HG02943 (cell line): Measurements from ENCODE around the gene KLF15.

Experiments used
- ATAC-seq: cut with Tn5 transposase; IDR thresholded peaks from one replicate; pipeline ENCODE4 v1.9.1; 2021; ENCODE audit warnings: mild to moderate bottlenecking, low read depth, moderate library complexity; ENCODE audit not compliant: unreplicated experiment

The KLF15 gene

GRCh38 chr3:126309861-126310655 is 47.1 kb downstream of the KLF15 start:
- no peak for ATAC-seq

- no peak for ATAC-seq
These were observed 48.0 kb downstream of the KLF15 start for GRCh38 chr3:126309165-126309564.

- no peak for ATAC-seq
These were observed 48.6 kb downstream of the KLF15 start for GRCh38 chr3:126308394-126309125.

- no peak for ATAC-seq
These were observed 49.4 kb downstream of the KLF15 start for GRCh38 chr3:126307591-126308393.

DNA sequence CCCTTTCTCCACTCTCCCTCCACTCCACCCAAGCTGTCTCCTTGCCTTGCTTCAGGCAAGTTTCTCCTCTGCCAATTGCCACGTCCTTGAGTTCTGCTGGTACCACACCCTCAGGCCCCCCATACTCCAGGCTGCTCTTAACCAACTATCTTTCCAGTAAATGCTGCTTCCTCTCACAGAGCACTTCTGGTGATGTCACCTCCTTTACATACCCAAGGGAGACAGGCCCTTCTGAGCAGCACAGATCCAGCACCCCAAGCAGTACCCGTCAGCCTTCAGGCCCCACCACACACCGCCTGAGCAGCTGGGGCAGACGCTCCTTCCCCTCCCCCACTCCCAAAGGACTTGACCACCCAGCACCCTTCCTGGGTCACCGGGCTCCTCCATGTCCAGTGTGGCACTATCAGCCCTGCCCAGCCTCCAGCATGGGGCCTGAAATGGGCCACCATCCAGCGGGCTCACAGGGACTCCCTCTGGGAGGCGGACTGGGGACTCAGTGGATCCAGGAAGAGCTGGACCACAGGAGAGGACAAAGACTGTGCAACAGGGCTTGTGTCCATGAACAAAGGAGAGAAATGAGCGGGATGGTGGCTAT is 50.2 kb downstream of the KLF15 start:
- ATAC-seq: no peak

DNA sequence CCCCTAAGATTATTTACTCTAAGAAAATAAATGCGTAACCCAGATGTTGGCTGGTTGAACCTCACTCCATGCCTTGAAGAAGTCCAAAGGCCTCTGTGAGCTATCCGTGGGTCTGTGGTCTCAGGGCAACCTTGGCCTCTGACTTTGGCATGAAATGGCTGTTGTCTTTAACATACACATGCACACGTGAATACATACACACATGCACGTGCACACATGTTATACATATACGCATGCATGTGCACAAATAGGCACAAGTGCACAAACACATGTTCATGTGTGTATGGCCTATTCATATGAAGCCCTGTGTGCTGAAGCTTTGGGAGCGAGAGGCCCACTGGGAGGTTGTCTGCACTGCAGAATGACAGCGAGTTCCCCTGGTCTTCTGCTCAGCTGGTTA is 50.8 kb downstream of the KLF15 start:
- ATAC-seq: no peak

DNA sequence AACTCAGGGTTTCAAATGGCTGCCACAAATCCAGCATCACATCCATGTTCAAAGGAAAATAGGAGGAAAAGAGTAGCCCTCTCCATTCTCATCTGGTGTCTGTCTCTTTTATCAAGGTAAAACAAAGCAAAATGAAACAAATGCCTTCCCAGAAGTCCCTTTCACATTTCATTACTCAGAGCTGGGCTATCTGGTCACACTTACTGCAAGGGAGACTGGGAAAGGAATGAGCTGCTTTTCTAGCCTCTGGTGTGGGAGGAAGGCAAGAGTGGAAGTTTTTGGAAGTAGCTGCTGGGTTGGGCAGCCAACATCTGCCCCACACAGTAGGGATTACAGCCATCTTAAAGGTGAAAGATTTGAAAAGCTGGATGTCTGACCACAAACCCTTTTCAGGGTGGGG is 51.8 kb downstream of the KLF15 start:
- ATAC-seq: no peak

GRCh38 chr3:126304704-126305103 is 52.5 kb downstream of the KLF15 start:
- no peak for ATAC-seq

- no peak for ATAC-seq
These were observed 52.9 kb downstream of the KLF15 start for GRCh38 chr3:126304291-126304690.

DNA sequence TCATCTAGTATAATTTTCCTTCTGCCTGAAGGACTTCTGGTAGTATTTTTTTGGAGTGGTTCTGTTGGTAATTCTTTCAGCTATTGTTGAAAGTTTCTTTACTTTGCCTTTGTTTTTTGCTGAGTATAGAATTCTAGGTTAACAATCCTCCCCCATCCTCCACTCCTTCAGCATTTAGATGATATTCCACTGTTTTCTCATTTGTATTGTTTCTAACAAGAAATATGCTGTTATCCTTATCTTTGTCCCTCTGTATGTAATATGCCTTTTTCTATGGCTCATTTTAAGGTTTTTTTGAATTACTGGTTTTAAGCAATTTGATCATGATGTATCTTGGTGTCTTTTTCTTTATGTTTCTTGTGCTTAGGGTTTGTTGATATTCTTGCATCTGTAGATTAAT is 53.9 kb downstream of the KLF15 start:
- ATAC-seq: no peak

DNA sequence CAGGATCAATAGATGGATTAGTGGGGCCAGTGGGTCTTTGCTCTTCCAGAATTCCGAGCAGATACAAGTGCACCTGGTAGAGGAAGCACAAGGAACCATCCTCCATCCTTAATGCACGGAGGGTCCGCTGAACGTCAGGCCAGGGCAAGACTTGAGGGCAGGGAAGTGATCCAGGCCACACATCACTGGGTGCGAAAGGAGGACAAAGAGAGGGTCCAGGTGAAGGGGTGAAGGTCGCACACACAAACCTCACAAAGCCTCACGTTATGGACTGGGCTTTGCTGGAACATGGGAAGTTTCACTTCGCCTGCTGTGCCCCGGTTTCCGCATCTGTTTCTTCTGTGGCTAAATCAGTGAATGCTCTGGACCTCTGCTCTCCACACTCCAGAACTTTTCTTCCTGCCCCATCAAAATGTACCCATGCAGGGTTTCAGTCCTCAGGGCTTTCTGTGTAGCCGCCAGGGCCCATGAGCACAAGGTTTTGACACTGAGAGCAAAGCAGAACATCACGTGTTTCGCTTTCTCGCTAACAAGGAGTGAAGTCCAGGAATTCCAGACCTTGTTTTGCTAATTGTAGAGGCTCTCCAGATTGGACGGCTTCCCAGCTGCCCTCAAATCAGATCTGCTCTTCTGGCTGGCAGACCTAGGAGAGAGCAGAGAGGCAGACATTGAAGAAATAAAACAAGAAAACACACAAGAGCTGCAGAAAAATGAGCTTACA is 56.3 kb downstream of the KLF15 start:
- ATAC-seq: no peak

- ATAC-seq: no peak
These were observed 57.0 kb downstream of the KLF15 start for GRCh38 chr3:126300001-126300760.

DNA sequence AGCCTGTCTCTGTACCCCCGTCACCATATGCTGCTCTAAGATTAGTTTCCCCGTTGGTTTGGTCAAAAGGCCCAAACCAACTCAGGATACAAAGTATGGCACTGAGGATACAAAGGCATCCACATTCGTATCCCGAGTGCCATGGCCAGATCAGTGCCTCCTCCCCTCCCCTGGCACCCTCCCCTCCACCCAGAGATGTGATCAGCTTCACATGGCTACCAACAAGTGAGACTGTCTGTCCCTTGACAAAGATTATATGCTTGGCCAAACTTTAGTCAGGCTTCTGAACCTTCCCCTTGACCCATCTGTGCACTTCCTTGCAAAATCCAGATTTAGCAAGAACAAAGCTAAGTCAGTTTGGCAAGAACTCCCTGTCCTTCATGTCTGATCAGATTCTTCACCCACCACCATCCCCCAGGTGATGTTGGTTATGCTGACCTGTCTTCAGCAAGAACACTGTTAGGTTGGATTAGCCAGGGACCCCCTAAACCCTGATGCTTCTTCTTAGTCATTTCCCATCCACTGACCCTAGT is 61.7 kb downstream of the KLF15 start:
- ATAC-seq: no peak

DNA sequence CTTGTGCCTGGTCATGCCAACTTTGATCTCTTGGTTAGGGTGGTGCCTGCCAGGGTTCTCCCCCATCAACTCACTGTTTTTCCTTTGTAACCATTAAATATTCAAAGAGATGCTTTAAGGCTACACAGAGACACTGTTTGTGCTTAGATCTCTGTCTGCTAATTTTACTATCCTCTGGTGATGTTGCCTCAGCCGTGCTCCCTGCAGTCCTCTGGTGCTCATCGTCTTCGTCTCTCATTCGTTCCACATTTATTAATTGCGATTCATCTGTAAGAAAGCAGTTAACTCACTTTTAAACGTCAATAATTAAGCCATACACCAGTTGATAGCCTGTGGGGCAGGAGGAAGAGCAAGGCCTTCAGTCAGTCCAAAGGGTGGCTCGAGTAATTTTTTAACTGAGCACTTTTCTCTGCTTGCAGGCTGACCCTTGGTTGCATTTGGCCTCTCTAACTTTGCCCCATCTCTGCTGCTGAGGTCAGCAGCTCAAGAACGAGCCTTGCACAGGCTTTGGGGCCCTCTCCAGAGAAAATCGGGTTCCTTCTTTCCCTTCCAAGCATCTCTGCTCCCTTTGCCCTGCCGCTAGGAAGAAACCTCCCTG is 62.9 kb downstream of the KLF15 start:
- no peak for ATAC-seq

DNA sequence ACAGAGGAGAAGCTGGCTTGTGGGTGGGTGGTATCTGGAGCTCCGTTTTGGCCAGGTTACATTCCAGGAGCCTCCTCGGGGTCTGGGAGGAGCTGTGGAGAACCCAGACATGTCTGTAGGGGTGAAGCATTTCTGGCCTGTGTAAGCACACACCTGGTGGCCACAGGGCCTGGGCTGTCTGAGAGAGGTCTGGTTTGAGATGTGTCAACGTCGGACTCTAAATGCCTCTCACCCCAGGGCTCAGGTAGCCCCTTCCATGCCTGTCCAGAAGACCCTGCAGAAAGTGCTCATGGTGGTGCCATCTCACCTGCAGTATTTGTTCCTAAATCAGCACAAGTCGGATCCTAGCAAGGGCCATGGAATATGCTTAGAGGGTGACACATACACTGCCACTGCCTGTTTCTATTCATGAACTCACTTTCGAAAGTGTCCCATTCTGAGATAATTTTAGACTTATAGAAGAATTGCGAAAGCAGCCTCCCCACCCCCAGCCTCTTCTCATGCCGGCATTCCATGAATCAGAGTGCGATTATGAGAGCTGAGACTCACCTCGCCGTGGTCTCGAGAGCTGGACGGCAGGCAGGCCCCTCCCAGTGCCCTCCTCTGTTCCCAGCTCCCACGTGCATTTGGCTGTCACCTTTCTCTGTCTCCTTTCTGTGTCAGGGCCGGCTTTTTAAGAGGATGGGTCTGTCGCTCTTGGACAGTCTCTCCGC is 63.7 kb downstream of the KLF15 start:
- no peak for ATAC-seq
